Heart left ventricle (tissue), 16 donors: ENCODE results near the gene KCNAB1. TPM values are rescaled to one million over a fixed set of nuclear protein-coding genes. Genes with fewer than 3 reads are reported as not detected.

Source experiments
- ATAC-seq, 4 donors: fragments of 200-7000 bp; cut with Tn5 transposase; one replicate each; pipeline ENCODE4 v1.9.1; 2020 to 2022; ENCODE audit warnings: moderate library complexity in 4 of 4, mild to moderate bottlenecking in 3 of 4, moderate number of reproducible peaks in 1 of 4
- DNase-seq, 5 donors: peaks; one replicate each; pipeline ENCODE4 v3.0.0-alpha.2; 2020
- H3K27ac ChIP-seq, 12 donors: fragments of 200-600 bp; sonication (generic) in 4 of 12; one replicate each; pipeline versions ENCODE4 v1.5.0 to v1.8.0; 2016 to 2022; ENCODE audit warnings: mild to moderate bottlenecking in 2 of 12
- H3K27me3 ChIP-seq, 9 donors: fragments of 200-600 bp; sonication (generic) in 2 of 9; one replicate each; pipeline versions ENCODE4 v1.5.1 to v1.8.0; 2016 to 2022; ENCODE audit warnings: mild to moderate bottlenecking in 3 of 9
- H3K36me3 ChIP-seq, 9 donors: fragments of 200-600 bp; sonication (generic) in 2 of 9; one replicate each; pipeline versions ENCODE4 v1.5.0 to v1.8.0; 2018 to 2022; ENCODE audit warnings: mild to moderate bottlenecking in 2 of 9
- H3K4me1 ChIP-seq, 12 donors: fragments of 200-600 bp; sonication (generic) in 4 of 12; one replicate each; pipeline versions ENCODE4 v1.5.0 to v1.8.0; 2016 to 2022; ENCODE audit warnings: mild to moderate bottlenecking in 3 of 12
- H3K4me3 ChIP-seq, 12 donors: fragments of 200-600 bp; sonication (generic) in 4 of 12; one replicate each; pipeline versions ENCODE4 v1.5.0 to v1.8.0; 2017 to 2022; ENCODE audit warnings: mild to moderate bottlenecking in 9 of 12, moderate library complexity in 4 of 12
- H3K9me3 ChIP-seq, 12 donors: fragments of 200-600 bp; sonication (generic) in 4 of 12; one replicate each; pipeline versions ENCODE4 v1.5.0 to v1.8.0; 2016 to 2022; ENCODE audit warnings: mild to moderate bottlenecking in 1 of 12
- CTCF ChIP-seq, 12 donors: fragments of 200-600 bp; sonication (generic) in 4 of 12; IDR thresholded peaks; one replicate each; pipeline versions ENCODE4 v1.5.0 to v1.8.0; 2018 to 2022; ENCODE audit warnings: antibody characterized with exemption in 12 of 12, mild to moderate bottlenecking in 5 of 12
- POLR2A ChIP-seq, 2 donors: fragments of 450-650 bp; IDR thresholded peaks; one replicate each; pipeline ENCODE4 v1.6.1; 2017; ENCODE audit warnings: antibody characterized with exemption in 2 of 2, mild to moderate bottlenecking in 2 of 2, moderate library complexity in 2 of 2
- WGBS, 4 donors: extraction: QIAGEN DNeasy Blood & Tissue Kit in 2 of 4; methylation state at CpG; one replicate each; pipeline versions ENCODE4 v1.1.5 to v1.1.7; 2013 to 2018; 5-methylcytosine and 5-hydroxymethylcytosine counted together
- intact Hi-C, 10 donors: fragments of 100-400 bp; cut with DNase I; formaldehyde crosslinking; loops; one replicate each; pipeline versions ENCODE4 v1.11.1 to v1.14.2; 2022
- polyA plus RNA-seq, 2 donors: library from polyadenylated mRNA; stranded (reverse); fragments of 200-250 nt; gene quantifications; one replicate each; pipeline ENCODE4 v1.2.3, GENCODE V29; 2013
- total RNA-seq, 9 donors: library from RNA; depleted of rRNA in 2 of 9; stranded (reverse); fragments of >200 nt in 2 of 9; fragmentation: NEBNext Ultra II Directional in 3 of 9; extraction: Animal tissue kit (Norgen Biotek cat#: 25700) in 3 of 9; gene quantifications; one replicate each; pipeline versions ENCODE4 v1.1.0 to v1.2.4, GENCODE V29; 2016 to 2023
- donor health status: ischemic (EF 13 %, LVEDD 7.1; RV severe dilation, severe dysfunction).
- donor health status: healthy with polysubstance abuse.
- donor health status: DM: no; HTN: yes; CAD: no.
- donor health status: DM: no; HTN: no; CAD: no.
- donor health status: ischemic (EF 25% LVEDD 6.9; RV normal size, moderate dysfunction).
- donor health status: ischemic (EF 25% LVEDD 5.7; RV mildly dilated, moderate dysfunction).
- donor health status: healthy.
- donor health status: DM: yes; HTN: yes; CAD: no.
- donor health status: ischemic (EF 35%, LVEDD 5.7; RV mildly dilated, moderate dysfunction).
- donor health status: nonischemic (EF 11% LVEDD 7.7; RV severe dilation, severe dysfunction).
- donor health status: DM: yes; HTN: yes; CAD: no.
- donor health status: PGD.
- donor health status: ischemic (EF 29% LVEDD 5.4; RV normal size, mild dysfunction).
- donor health status: nonischemic (EF 23%, LVEDD 6.1; RV moderate dilation, normal function).

KCNAB1 gene
- total and polyA plus RNA-seq, 11 donors = 1.1 to 3.5 (median 2.3) TPM

GRCh38 chr3:156395961-156396710, 275.8 kb downstream of the KCNAB1 start:
- DNase-seq = no peak
- Histone ChIP-seq H3K27me3 (no peaks in the 10 kb centered on the region), H3K4me1 (peaks cover 0 to 2% (median 0%) of the 10 kb centered on the region in 12 donors), H3K36me3 (no peaks in the 10 kb centered on the region), H3K4me3 (no peak overlapping the region), H3K9me3 (no peaks in the 10 kb centered on the region), H3K27ac (no peak overlapping the region)
- 84 to 93% (median 86%) methylated on average over 4 of the region's 4 CpGs for WGBS, 4 donors
- TF ChIP-seq POLR2A (IDR thresholded peaks at IDR 0.05) = no peak
- TF ChIP-seq CTCF (IDR thresholded peaks at IDR 0.05) = no peak
- no peak for ATAC-seq
- intact Hi-C loops = no loop called here

DNA sequence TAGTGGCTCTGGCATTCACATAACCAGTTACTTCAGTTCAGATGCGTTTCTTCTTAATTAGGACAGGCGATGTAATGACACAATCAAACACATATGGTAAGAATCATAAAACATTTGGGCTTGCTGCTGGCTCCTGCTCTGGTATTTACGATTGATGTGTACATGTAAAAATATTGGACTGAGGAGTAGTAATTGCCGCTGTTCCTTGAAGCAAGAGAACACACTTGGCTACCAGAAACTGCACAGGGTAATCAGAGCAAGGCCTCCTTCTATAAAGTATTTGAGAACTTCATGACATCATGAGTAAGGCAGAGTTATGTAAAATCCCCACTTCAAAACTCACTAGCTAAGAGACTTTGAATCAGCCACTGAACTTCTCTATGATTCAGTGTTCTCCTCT, 276.5 kb downstream of the KCNAB1 start:
- no peak for TF ChIP-seq CTCF (IDR thresholded peaks at IDR 0.05)
- no peak for TF ChIP-seq POLR2A (IDR thresholded peaks at IDR 0.05)
- Histone ChIP-seq H3K27ac (no peak overlapping the region), H3K27me3 (no peaks in the 10 kb centered on the region), H3K4me3 (no peak overlapping the region), H3K9me3 (no peaks in the 10 kb centered on the region), H3K4me1 (peaks cover 0 to 9% (median 0%) of the 10 kb centered on the region in 12 donors), H3K36me3 (no peaks in the 10 kb centered on the region)
- no peak for DNase-seq
- intact Hi-C loops = no loop called here
- no peak for ATAC-seq
- 83 to 91% (median 86%) methylated on average over 4 of the region's 4 CpGs for WGBS, 4 donors

DNA sequence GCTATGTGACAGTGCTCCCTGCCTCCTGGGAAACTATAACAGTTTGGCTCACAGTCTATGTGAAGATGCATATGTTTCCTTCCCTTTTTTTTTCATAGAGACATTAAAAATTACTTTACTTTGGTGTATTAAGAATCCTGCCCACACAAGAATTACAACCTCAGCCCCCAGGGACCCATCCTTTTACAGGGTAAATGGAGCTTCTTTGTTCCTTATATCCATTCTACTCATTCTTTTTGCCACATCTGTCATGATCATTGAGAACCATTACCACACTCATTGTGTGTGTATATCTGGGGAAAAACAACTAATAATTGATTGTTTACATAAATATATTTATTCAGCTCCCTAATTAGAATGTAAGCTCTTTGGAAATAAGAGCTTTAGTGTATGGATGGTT, 277.2 kb downstream of the KCNAB1 start:
- intact Hi-C loops = no loop called here
- H3K9me3 ChIP-seq = no peaks in the 10 kb centered on the region
- TF ChIP-seq POLR2A (IDR thresholded peaks at IDR 0.05) = no peak
- no peak for TF ChIP-seq CTCF (IDR thresholded peaks at IDR 0.05)

GRCh38 chr3:156400062-156400461, 279.7 kb downstream of the KCNAB1 start:
- TF ChIP-seq CTCF (IDR thresholded peaks at IDR 0.05) = no peak
- no peak for TF ChIP-seq POLR2A (IDR thresholded peaks at IDR 0.05)
- no peaks in the 10 kb centered on the region for H3K9me3 ChIP-seq
- peaks cover 0 to 14% (median 0%) of the 10 kb centered on the region in 12 donors for H3K4me1 ChIP-seq
- WGBS, 4 donors = 75 to 83% (median 81%) methylated on average over 2 of the region's 2 CpGs
- H3K27ac ChIP-seq = no peak overlapping the region
- ATAC-seq (no peak), DNase-seq (no peak)
- intact Hi-C loops = no loop called here
- H3K27me3 ChIP-seq = no peaks in the 10 kb centered on the region
- H3K4me3 ChIP-seq = no peak overlapping the region
- H3K36me3 ChIP-seq = no peaks in the 10 kb centered on the region

More for the DNA sequence above, 277.2 kb downstream of the KCNAB1 start:
- Histone ChIP-seq H3K4me1 (peaks cover 0 to 14% (median 0%) of the 10 kb centered on the region in 12 donors), H3K36me3 (no peaks in the 10 kb centered on the region), H3K27ac (no peak overlapping the region), H3K27me3 (no peaks in the 10 kb centered on the region), H3K4me3 (no peak overlapping the region)
- no peak for ATAC-seq
- no peak for DNase-seq
